GM12892 (cell line): ENCODE results near the gene TENT4B.

Experiments
- DNase-seq: peaks from one replicate; pipeline ENCODE4 v3.0.0; 2011; ENCODE audit not compliant: insufficient read length
- FAIRE-seq: peaks from 2 replicates; lab custom pipeline; 2011; peaks lifted over from hg19 to GRCh38; lab: Jason Lieb, UNC
- POLR2A ChIP-seq: IDR thresholded peaks from 2 replicates; pipeline ENCODE4 v1.6.1; 2011; ENCODE audit warnings: low read depth, low read length, control low read depth
- POLR2AphosphoS5 ChIP-seq: IDR thresholded peaks from 2 replicates; pipeline ENCODE4 v1.6.1; 2011; ENCODE audit warnings: low read depth, low read length, control low read depth
- TAF1 ChIP-seq: IDR thresholded peaks from 2 replicates; pipeline ENCODE4 v1.6.1; 2011; ENCODE audit warnings: low read depth, mild to moderate bottlenecking, control low read depth, low read length, borderline replicate concordance

The TENT4B gene

DNA sequence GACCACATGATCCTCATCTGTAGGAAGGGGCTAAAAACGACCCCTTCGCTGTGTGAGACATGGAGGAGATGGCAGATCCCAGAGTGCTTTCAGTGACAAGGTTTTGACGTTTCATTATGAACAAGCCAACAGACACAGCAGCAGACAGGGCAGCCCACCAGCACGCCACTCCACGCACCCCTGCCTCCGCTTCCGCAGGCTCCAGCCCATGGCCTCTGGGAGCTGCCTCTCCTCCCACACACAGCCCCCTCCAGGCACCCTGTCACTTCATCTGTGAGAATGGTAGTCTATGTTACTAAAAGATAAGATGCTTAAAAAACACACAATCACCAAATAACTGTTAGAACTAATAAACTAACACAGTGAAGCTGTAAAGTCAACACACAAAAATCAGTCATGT, 101.0 kb downstream of the TENT4B start:
- DNase-seq (no peak), FAIRE-seq (no peak)
- no peak for TF ChIP-seq TAF1
- TF ChIP-seq POLR2A = no peak
- no peak for TF ChIP-seq POLR2AphosphoS5

- FAIRE-seq = no peak
- no peak for TF ChIP-seq TAF1
- TF ChIP-seq POLR2AphosphoS5 = no peak
- no peak for TF ChIP-seq POLR2A
- no peak for DNase-seq
Observed at GRCh38 chr16:50255538-50255937, 102.4 kb downstream of the TENT4B start.

GRCh38 chr16:50256604-50257003, 103.5 kb downstream of the TENT4B start:
- no peak for TF ChIP-seq POLR2AphosphoS5
- no peak for TF ChIP-seq POLR2A
- no peak for TF ChIP-seq TAF1
- FAIRE-seq (no peak), DNase-seq (no peak)

- no peak for FAIRE-seq
- TF ChIP-seq POLR2A = no peak
- TF ChIP-seq TAF1 = no peak
- no peak for TF ChIP-seq POLR2AphosphoS5
- DNase-seq = no peak
Observed at GRCh38 chr16:50257876-50258275, 104.8 kb downstream of the TENT4B start.

- DNase-seq = no peak
- no peak for TF ChIP-seq POLR2AphosphoS5
- no peak for TF ChIP-seq TAF1
- TF ChIP-seq POLR2A = no peak
Observed at GRCh38 chr16:50259334-50260205, 106.5 kb downstream of the TENT4B start.

DNA sequence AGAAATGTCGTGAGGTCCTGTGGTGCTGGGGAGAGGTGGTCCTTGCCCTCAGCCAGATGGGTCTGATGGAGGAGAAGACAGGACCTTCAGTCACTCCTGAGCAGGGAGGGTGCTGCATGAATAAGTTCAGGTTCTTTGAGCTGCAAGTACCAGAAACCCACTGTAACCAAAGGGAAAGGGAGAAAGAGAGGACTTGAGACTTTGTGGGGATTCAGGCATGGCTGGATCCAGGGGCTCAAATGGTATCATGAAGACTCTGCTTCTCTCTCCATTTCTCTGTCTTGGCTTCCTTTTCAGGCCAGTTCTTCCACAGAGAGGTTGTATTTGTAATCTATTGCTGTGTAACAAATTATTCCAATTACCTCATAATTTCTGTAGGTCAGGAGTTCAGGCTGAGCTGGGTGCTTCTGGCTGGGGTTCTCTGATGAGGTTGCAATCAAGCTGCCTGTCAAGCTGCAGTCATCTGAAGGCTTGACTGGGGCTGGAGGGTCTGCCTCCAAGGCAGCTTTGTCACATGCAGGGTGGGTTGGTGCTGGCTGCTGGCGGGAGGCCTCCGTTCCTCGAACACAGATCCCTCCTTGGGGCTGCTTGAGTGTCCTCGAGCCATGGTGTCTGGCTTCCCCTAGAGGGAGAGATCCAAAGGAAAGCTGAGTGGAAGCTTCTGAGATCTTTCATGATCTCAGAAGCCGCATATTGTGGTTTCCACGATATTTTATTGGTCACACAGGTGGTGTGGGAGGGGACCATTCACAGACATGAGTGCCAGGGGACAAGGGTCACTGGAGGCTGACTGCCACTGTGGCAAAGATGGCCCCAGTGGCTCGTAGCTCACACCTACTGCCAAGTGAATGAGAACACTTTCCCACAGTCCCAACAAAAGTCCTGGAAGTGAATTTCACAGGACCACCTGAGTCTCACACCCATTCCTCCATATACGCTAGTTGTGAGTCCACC, 107.4 kb downstream of the TENT4B start:
- no peak for FAIRE-seq

More at GRCh38 chr16:50259334-50260205, 106.5 kb downstream of the TENT4B start:
- no peak for FAIRE-seq

DNA sequence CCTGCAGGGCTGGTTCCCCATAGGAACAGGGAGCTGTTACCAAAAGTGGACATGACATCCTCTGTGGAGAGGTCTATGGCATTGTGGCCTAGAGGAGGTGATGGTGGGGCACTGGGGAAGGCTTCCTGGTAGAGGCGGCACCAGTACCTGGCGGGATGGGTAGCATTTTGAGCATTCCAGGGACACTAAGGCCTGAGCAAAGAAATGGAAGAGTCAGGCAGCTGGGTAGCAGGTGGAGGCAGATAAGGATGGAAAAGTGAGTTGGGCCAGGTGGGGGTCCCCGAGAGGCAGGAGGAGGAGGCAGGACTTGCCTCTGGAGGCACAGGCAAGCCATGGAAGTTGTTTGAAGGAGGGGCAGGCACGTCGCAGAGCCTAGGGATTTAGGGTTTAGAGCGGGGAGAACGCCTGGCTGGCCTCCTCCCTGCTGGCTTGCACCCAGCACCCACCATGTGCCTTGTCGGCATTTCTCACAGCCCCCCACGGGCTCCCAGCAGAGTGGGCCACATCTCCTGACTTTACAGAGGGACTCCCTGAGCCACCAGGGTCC, 108.1 kb downstream of the TENT4B start:
- TF ChIP-seq TAF1 (no peak), POLR2AphosphoS5 (no peak), POLR2A (no peak)
- no peak for DNase-seq
- no peak for FAIRE-seq

More for the DNA sequence above, 107.4 kb downstream of the TENT4B start:
- no peak for TF ChIP-seq TAF1
- no peak for DNase-seq

DNA sequence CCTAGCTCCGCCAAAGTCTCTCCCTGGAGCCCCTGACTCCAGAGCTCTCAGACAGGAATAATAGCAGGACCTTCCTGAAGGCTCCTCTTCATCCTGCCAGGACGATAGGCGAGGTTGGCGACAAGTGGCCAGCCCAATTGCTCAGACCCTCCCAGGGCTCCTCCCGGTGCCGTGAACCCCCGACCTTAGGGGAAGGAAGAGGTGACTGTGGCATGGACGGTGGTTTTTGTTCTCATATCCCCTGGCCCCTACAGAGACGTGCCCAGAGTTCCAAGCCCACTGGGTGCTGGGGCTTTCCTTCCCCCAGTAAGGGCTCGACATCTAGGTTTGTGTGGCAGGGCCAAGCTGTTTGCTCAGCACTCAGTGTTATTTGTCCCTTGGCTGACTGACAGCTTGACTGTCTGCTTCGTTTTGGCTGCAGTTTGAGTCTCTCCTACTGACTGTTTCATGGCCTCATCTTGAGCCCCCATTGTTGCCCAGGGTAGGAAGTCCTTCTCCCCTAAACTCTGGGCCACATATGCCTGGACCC, 108.7 kb downstream of the TENT4B start:
- FAIRE-seq (no peak), DNase-seq (no peak)
- TF ChIP-seq POLR2A (no peak), TAF1 (no peak), POLR2AphosphoS5 (no peak)

- no peak for TF ChIP-seq POLR2AphosphoS5
- FAIRE-seq (peak; percentile 17), DNase-seq (no peak)
Observed at GRCh38 chr16:50263060-50263909, 110.2 kb downstream of the TENT4B start.

DNA sequence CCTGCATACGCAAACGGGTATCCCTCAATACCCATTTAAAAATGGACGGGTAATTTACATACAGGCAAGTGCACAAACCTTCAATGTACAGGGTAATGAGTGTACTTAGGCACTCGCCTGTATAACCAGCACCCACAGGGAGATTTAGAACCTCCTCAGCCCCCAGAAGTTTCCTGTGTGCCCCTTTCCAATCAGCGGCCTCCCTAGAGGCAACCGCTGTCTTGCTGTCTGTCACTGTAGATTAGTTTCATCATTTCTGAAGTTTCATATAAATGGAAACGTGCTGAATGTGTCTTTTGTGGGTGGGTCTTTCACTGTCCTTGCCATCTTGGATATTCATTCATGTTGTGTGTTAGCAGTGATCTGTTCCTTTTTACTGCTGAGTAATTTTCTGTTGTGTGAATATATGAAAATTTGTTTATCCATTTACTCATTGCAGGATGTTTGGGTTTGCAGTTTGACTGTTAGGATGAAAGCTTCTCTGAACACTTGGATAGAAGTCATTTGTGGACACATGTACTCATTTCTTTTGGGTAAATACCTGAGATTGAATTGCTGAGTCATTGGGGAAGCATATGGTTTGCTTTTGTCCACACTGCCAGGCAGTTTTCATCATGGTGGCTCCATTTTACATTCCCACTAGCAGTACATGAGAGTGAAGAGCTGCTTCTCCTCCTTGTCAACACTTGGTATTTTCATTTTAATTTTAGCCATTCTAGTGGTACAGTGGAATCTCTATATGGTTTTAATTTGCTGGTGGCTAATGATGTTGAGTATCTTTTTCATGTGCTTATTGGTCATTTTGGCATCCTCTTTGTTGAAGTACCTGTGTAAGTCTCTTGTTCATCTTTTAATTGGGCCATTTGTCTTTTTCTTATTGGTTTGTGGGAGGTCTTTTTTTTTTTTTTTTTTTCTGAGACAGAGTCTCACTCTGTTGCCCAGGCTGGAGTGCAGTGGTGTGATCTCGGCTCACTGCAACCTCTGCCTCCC, 111.1 kb downstream of the TENT4B start:
- DNase-seq = no peak
- TF ChIP-seq POLR2AphosphoS5 = no peak
- no peak for TF ChIP-seq TAF1
- TF ChIP-seq POLR2A = no peak
- peak; percentile 53 for FAIRE-seq
